Activated CD8-positive, alpha-beta memory T cell treated with anti-CD3 and anti-CD28 coated beads for 48 hours (primary cell): ENCODE measurements around the gene ZNF283.

Experiments
- DNase-seq, 3 experiments: peaks; one replicate each; pipeline ENCODE4 v3.0.0-alpha.2; 2020; ENCODE audit warnings: low read depth in 2 of 3, low spot score in 2 of 3

ZNF283 gene

DNA sequence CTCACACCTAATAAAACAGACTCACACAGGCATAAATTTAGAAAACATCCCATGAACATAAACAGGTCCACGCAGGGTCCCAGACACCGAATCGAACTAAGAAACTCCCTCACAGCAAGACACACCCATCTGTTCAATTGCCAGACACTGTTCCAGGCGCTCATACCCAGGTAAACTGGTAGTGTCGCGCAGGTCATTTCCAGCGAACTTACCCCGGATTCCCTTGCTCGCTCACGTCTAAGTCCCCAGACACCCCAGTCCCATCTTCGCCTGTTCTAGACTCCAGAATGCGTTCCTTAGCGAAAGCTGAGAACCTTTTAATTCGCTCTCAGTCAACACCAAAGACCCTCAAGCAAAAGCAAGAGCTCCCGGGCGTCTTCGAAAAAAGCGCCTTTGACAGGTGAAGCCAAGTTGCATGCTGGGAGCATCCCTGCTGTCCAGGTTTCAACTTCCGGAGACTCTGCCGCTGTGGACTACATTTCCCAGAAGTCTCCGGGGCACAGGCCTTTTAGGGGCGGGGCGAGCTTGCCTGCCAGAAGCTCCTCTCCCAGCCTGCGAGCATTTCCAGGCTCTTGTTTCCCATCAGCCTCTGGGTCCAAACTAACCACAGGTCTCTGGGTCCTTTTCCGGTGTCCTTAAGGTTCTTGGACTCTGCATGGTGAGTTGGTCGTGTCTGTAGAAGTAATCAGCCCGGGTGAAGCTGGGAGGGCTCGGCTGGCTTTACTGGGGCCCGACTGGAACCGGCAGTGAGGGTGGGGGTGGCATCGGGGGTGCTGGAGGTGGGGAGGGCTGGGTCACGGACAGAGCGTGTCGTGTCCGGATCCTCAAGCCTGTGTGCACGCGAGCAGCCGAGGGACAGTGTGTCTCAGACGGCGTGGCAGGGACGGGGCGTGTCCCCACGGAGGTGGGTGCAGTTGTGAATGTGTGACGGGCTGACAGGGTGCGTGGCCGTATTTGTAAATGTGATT is at the start of gene ZNF283:
TSS of gene ZNF283 (plus strand) at position 535 of the 968 bp plus-strand sequence. CDS start 6,184 bp downstream, outside the sequence.
- peak; percentile 57 to 63 (median 62) for DNase-seq

DNA sequence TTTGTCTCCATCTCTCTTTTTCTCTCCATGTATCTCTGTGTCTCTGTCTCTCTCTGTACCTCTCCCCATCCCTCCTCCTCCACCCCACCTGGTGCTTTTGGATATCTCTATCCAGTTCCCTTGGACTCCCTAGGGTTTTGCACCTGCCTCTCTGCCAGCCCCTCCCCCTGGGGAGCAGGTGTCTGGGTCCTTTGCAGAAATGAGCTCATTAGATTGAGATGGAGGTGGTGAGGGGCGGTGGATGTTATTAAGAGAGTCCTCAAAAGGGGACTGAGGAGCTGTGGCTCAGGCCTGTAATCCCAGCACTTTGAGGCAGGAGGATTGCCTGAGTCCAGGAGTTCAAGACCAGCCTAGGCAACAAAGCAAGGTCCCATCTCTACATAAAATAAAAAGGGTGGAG is 48.5 kb upstream of the ZNF283 start:
- no peak for DNase-seq

DNA sequence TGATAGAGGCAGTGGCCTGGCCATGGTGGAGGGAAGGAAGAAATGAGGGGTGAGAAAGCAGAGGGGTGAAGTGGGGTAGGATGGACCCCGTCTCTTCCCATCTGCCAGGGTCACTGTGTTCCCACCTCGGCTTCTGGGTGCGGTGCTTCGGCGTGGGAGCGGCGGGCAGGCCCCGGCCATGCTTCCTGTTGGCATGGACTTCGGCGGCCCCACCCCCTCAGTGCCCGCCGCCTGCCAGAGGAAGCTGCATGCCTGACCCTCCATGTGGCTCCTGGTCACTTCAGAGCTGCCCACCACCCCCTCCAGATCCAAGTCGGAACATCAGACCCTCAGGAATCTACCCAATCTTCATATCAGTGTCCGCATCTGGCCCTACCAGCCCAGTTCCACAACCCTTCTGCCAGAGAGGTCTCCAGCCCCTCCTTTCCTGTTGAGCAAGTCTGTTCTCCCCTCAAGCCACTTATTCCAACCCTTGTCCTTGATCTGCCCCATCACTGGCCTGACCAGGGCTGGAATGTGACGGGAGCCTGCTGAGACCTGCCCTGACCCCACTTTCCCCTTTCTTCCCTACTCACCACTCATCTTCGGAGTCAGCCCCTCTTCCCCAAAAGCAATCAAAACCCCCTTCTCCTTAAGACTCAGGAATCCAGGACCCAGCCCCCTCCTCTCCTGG is 47.8 kb upstream of the ZNF283 start:
- no peak for DNase-seq

DNA sequence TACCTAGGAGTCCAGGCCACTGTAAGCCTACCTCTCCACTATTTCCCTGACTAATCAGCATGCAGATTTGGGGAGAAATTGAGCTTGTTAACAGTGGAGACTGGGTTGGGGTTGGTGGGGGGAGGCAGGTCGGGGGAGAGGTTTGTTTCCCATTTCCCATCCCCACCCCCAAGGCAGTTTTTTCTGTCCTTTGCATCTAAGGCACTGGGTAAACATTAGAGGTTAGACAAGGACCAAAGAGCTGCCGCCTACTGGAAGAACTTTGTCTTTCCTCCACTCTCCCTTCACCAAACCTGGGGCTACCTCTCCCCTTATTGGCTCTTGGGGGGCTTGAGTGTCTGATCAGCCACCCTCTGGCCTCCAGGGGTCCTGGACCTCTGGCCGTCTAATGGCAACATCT is 47.3 kb upstream of the ZNF283 start:
- DNase-seq, result no peak

DNA sequence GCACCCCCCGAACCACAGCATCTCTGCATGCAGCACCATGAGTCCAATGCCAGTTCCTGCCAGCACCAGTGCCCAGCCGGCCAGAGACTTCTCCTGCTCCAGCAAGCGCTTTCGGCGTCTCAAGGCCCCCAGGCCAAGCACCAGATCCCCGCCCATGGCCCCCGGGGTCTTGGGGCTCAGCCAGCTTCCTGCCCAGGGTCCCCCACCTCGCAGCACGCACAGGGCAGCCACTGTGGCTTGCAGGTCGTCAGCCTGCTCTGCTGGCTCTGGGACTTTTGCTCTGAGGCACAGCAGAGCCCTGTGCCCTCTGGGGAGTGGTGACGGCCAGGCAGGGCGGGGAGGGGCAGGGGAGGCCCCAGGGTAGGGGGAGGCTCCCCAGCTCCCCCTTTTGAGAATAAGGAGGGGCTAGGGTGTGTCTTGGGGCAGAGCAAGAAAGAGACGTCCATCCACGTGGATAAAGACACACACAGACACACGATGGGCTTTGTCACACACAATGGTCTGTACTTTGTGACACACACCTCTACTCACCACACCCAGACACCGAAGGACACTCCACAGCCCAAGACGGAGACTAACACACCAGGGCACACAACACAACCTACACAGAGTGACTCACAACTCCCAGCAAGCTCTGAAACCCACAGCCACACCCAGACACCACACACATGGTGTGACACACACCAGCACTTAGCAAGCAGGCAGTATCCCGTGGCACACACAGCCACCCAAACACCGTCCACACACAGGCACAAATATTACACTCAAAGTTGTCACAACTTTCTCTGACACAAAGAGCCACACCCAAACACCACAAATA is 46.2 kb upstream of the ZNF283 start, which contains the start of gene KCNN4:
TSS of gene KCNN4 (minus strand) at position 268 of the 820 bp plus-strand sequence. CDS start at position 156, 112 bp downstream.
- DNase-seq, result peak in 1 of 3 experiments; percentile 44

DNA sequence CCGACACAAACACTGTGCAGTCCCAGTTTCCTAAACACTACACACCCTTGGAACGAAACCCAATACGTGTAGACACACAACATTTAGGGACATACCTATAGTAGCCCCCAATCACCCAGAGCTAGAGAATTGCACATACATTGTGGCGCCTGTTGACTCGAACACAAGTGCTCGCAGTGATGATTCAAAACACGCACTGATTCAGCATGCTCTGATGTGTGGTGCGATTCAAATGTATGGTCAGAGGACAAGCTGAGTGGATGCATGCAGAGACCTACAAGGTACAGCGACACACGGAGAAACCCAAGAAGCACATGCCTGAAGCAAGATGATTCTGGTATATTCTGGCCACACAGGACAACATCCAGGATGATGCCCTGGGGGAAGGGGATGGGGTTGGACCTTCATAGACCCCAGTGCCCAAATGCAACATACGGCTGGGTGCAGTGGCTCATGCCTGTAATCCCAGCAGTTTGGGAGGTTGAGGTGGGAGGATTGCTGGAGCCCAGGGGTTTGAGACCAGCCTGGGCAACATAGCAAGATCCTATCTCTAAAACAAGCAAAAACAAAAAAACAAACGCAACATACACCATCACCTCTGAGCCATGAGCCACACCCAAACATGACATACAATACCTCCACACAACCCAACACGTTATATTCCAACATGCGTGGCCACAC is 45.4 kb upstream of the ZNF283 start:
- DNase-seq, result no peak

DNA sequence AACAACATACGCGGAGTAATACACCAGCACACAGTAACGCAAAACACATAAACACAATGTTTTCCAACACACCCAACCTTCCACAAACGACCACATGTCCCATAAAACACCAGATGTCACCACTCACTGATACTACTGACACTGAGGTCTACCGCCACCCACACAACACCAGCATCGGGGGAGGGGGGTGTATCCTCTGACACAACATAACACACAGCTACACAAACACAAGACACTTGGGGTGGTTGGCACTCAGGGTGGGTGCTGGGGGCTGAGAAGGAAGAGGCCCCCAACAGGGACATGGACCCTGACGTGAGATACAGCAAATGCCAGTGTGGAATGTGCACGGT is 44.8 kb upstream of the ZNF283 start:
- DNase-seq, result no peak

DNA sequence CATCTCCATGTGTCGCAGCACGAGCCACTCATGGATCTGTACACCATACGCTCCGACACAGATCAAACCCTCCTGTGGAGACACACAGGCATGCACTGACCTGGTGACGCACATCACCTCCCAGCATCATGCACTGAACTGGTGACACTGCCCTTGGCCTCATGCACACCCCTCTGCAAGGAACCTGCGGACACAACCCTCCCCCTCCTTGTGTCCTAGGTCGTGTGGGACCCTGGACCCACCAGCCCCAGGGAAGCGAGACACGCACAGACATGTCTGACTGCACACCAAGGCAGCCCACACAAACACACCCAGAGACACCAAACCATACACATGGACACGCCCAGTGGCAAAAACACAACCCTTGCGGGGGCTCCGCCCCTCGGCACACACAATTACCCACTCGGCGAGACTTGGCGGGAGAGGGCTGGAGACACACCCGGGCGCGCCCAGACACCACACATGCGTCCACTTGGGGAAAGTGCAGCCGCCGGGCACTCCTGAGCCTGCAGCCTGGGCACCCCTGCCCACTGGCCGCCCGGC is 44.4 kb upstream of the ZNF283 start:
- no peak for DNase-seq

DNA sequence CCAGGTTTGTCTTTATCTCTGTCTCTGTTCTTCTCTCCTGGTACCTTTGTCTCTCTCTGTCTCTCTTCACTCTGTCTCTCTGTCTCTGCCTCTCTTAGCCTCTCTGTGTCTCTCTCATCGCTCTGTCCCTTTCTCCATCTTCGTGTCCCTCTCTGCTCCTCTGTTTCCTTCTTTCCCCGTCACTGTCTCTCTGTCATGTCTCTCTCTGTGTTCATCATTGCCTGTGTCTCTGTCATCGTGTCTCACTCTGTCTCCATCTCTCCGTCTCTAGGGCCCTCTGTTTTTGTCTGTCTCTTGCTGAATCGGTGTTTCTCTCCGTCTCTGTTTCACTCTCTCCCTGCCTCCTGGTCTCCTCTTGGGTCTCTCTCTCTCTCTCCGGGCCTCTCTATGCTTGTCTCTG is 43.5 kb upstream of the ZNF283 start:
- no peak for DNase-seq

DNA sequence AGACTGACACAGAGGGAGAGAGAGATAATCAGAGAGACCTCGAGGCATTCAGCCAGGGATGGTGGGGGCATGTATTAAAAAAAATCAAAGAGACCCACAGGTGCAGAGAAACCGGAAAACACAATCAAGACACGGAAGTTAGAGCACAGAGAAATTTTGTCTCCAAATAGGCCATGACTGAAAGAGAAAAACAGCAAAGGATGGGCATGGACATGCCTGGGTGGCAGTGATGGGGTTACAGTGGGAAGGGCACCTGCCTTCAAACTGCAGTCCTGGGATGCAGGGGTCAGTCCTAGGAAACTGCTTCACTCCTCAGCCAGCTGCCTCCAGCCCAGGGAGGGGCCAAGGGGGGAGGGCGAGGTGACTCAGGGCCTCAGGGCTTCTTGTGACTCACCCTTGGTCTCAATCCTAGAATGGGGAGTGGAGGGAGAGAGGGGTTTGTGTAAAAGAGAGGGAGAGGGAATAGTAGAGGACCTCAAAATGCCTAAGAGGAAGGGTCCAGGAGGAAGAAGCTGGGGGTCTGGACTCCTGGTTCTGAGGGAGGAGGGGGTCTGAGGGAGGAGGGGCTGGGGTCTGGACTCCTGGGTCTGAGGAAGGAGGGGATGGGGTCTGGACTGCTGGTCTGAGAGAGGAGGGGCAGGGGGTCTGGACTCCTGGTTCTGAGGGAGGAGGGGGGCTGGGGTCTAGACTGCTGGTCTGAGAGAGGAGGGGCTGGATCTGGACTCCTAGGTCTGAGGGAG is 42.7 kb upstream of the ZNF283 start:
- no peak for DNase-seq

DNA sequence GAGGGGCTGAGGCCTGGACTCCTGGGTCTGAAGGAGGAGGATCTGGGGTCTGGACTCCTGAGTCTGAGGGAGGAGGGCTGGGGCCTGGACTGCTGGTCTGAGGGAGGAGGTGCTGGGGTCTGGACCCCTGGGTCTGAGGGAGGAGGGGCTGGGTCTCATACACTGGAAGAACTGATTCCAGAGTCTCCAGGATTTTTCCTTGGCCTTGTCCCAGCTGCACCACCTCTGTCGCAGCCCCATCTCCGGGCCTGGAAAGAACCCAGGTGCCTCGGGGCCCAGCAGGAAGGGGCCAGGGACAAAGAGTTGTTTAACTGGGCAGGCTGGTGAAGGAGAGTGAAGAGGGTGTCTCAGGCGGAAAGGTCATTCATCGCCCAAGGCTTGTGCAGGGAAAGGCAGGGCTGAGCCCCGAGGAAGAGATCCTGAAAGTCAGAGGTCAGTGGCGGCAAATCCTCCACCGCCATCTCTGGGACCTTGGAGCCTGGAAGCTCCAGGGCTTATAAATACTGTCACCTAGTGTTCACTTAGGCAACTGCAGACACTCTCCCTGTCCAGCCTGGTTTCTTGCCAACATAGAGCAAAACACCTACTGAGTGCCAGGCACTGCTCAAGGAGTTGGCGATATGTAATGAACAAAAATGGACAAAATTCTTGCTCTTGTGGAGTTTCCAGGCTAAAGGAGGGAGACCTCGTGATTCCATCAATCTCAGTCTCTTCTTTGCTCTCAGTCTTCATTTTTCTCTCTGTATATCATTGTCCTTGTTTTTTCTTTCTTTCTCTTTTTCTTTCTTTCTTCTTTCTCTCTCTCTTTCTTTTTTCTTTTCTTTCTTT is 41.9 kb upstream of the ZNF283 start:
- DNase-seq, result no peak

DNA sequence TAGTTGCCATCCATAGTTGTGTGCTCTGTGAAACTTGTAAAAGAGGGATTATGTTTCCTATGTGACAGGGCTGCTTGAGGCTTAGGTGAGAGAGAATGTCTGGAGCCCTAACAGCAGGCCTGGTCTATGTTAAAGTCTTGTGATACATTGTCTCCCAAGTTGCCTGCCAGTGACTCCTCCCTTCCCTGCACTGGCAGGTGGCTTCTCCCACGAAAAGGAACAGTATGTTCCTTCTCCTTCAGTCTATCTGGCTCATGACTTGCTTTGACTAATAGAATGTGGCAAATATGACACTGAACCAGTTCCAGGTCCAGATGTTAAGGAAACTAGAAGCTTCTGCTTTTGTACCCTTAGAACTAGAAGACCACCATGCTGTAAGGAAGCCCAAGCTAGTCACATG is 40.5 kb upstream of the ZNF283 start:
- no peak for DNase-seq

DNA sequence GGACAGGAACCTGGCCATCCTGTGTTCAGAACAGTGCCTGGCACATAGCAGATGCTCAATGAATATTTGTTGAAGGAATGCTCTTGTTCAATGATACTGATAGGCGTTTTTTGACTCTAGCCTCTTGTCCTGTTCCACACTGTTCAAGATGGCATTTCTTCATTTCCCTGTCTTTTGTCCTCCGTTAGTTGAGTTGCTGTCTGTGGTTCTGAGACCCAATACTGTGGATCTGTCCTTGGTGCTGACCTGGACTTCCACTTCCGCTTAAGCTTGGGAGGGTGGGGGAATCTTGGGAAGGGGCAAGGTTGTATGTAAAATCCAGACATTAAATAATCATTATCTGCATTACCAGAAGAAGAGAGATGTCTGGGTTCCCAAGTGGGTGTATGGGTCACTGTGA is 38.1 kb upstream of the ZNF283 start:
- no peak for DNase-seq

DNA sequence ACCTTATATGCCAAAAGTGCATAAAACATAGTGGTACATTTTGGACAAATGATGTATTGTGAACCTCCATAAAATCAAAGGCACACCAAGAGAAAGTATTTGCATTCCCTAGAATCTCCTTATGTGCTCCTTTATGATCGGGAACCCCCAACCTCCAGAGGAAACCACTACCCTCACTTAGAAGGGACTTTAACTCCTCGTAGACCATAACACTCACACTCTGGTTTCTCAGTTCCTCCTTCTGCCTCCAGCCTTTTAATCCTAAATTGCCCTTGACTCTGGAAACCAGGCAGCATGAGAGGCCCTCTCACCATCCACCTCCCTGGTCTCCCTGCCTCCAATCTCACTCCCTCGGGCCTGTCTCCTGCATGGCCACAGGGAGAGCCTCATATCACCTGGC is 36.5 kb upstream of the ZNF283 start:
- DNase-seq, result no peak

DNA sequence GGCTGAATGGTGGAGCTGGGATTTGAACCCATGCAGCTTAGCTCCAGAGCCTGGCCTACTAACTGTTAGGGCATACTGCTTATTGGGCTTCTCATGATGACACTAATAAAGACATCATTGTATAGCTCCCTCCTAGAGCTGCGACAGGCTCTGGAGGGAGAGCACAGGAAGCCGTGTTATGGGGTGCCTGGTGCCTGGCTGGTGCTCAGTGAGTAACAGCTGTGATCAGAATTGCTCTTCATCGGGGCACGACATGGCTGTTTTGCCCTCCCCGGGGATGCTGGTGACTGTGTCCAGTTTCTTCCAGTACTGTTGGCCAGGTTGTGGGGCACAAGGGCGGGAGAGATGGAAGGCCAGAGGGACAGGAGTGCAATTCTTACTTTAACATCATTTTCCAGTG is 30.0 kb upstream of the ZNF283 start:
- DNase-seq, result no peak

DNA sequence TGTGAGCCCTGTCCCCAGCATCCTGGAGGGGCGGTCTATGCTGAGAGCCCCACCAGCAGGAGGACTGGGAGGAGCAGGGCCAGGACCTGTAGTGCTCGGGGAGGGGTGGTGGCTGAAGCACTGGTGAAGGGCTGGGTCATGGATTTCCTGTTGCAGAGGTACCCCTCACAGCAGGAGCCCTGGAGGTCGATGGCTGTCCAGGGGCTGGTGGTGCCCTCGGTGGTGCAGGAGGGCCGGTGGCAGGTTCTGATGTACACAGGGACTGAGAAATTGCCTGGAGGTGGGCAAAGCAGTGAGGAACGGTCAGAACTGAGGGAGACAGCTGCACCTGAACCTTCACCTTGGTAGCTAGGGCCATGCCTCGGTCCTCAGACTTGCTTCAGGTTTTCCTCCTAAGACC is 29.6 kb upstream of the ZNF283 start:
- no peak for DNase-seq

DNA sequence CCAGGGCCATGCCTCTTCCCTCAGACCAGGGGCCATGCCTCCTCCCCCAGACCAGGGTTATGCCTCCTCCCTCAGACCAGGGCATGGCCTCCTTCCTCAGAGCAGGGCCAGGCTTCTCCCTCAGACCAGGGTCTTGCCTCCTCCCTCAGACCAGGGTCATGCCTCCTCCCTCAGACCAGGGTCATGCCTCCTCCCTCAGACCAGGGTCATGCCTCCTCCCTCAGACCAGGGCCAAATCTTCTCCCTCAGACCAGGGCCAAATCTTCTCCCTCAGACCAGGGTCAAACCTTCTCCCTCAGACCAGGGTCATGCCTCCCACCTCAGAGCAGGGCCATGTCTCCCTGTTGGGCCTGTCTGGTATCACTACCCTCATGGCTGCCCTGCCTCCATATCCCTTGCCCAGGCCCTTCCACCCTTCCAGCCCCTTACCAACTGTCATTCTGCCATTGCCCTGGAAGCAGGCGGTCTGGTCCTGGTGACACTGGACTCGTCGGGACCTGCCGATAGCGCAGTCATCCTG is 29.0 kb upstream of the ZNF283 start:
- DNase-seq, result no peak

DNA sequence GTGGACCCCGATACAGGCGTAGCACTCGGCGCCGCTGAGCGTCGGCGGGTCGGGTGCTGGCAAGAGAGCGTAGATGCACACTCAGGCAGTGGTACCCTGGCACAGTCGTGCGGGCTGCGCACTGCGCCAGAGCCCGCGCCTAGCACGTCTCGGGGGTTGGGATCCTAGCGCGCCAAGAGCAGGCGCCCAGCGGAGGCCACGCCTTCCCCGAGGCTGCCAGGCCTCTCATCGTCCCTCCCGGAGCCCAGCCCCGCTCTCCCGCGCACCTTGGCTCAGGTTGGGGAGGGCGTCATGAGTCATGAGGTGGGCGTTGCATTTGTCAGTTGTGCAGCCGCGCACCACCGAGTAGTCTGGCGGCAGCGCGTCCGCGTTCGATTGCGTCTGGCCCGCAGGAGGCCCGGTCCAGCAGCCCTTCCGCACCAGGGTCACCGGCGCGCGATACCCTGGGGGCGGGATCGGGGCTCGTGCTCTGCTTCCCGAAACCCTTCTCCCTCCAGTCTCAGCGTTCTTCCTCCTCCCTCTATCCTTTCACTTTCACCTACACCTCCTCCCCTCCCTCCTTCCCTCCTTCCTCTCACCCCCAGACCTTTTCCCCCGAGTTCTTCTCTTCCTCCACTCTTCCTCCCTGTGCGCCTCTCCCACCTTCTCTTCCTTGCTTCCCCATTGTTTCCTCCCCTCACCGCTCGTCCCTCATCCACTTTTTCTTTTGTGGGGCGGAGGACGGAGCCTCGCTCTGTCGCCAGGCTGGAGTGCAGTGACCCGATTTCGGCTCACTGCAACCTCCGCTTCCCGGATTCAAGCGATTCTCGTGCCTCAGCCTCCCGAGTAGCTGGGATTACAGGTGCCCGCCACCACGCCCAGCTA is 28.3 kb upstream of the ZNF283 start:
- peak in 1 of 3 experiments; percentile 46 for DNase-seq
